HG03159 (cell line): Measurements from ENCODE around the gene FAM120B.
A peak's percentile ranks its signal among the peaks of the same experiment; 100 is the strongest.

Source experiments
- ATAC-seq: cut with Tn5 transposase; IDR thresholded peaks from one replicate; pipeline ENCODE4 v1.9.1; 2021; ENCODE audit warnings: mild to moderate bottlenecking, moderate library complexity; ENCODE audit not compliant: unreplicated experiment

Gene FAM120B

GRCh38 chr6:170284866-170285469, 21.6 kb upstream of the FAM120B start:
- no peak for ATAC-seq

GRCh38 chr6:170285482-170285881, 21.1 kb upstream of the FAM120B start:
- ATAC-seq = no peak

- ATAC-seq = no peak
Observed at GRCh38 chr6:170286246-170286933, 20.2 kb upstream of the FAM120B start.

- no peak for ATAC-seq
Observed at GRCh38 chr6:170286934-170287265, 19.7 kb upstream of the FAM120B start.

GRCh38 chr6:170287371-170287876, 19.1 kb upstream of the FAM120B start:
- no peak for ATAC-seq

- no peak for ATAC-seq
Observed at GRCh38 chr6:170288091-170288631, 18.4 kb upstream of the FAM120B start.

GRCh38 chr6:170288852-170289179, 17.7 kb upstream of the FAM120B start:
- no peak for ATAC-seq

GRCh38 chr6:170289180-170289931, 17.2 kb upstream of the FAM120B start:
- ATAC-seq = no peak

GRCh38 chr6:170289951-170290295, 16.6 kb upstream of the FAM120B start:
- no peak for ATAC-seq

GRCh38 chr6:170290296-170291128, 16.0 kb upstream of the FAM120B start, which contains the start of gene DLL1:
TSS of gene DLL1 (minus strand) at chr6:170291078. CDS start at chr6:170290139, 939 bp downstream.
- ATAC-seq = no peak

GRCh38 chr6:170291271-170292110, 15.1 kb upstream of the FAM120B start:
- ATAC-seq = no peak

- ATAC-seq = no peak
Observed at GRCh38 chr6:170292111-170292406, 14.5 kb upstream of the FAM120B start.

- no peak for ATAC-seq
Observed at GRCh38 chr6:170292407-170293158, 14.0 kb upstream of the FAM120B start.

- no peak for ATAC-seq
Observed at GRCh38 chr6:170293341-170294231, 13.0 kb upstream of the FAM120B start.

GRCh38 chr6:170294298-170294730, 12.2 kb upstream of the FAM120B start:
- no peak for ATAC-seq

- peak; percentile 4 for ATAC-seq
Observed at GRCh38 chr6:170294813-170295509, 11.6 kb upstream of the FAM120B start.

GRCh38 chr6:170295510-170296422, 10.8 kb upstream of the FAM120B start:
- ATAC-seq = peak; percentile 64
